ENCODE measurements around the gene KCNJ4.
A peak's percentile ranks its signal among the peaks of the same experiment; 100 is the strongest.
"Not testable (repeated sequence)": the region's sequence is repeated elsewhere in the genome, so short reads cannot be mapped to it uniquely, and the experiment has no call there.

KCNJ4 gene

DNA sequence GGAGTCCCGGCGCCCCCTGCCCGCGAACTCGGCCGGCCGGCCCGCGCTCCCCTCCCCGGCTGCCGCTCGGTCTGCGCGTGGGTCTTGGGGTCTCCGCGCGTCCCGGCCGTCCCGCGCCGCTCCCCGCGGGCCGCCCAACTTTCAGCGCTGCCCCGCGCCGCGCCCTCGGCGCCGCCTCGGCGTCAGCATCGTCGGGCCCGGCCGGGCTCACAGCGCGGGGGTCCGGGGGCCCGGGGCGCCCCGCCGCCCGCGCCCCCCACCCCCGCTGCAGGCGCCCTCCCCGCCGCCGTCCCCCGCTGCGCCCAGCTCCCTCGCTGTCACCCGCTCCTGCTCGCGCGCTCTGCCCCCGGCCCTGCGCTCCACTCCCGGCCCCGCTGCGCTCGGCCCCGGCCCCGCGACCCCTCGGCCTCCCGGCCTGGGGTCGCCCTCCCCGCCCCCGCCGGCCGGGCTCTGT, at the start of gene KCNJ4:
Gene KCNJ4, minus strand, starts transcription at position 124 of the 454 bp plus-strand sequence. CDS start 27,067 bp downstream, outside the sequence.
- no peak for DNase-seq

DNA sequence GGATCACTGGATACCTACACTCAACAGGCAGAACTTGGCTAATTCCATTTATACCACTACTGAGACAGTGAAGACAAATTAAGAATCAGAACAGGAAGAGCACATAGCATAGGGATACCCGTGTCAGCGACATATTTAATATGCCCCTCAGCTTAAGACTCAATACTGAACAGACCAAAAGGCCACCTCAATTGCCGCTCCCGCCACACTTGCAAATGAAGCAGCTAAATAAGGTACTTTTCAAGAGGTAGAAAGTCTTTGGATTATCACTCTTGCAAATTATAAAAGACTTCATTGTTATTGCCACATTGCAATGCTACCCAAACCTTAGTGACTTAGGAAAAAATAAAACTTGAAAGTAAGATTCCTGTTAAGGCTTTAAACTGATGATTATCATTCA, 48.0 kb upstream of the KCNJ4 start:
- DNase-seq, result no peak

DNA sequence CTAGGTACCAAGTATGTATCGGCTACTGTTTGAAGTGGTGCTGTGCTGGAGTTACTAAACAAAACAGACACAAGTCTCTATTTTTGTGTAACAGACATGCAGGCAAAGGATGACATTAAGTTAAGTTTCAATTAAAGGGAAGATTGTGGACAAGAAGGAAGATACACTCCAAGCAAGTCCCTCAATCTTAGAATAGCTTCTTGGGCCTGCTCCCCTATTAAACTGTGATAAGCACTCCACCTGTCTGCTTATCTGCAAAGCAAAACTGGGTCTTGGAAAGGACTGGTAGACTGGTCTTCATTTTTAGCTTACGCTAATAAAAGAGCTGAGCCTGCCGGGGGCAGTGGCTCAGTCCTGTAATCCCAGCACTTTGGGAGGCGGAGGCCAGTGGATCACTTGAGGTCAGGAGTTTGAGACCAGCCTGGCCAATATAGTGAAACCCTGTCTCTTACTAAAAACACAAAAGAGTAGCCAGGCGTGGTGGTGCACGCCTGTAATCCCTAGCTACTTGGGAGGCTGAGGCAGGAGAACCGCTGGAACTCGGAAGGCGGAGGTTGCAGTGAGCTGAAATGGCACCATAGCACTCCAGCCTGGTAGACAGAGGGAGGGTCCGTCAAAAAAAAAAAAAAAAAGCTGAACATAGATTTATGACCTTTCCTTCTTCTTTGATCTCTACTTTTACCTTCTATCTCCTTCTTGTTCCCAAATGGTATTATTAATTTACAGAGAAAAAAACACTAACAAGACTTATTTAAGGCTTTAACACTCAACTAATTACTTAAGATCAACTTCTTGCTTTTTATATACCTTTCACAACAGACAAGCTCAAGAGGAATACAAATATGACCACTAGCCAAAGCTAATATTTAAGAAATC, 47.0 kb upstream of the KCNJ4 start:
- no peak for DNase-seq

DNA sequence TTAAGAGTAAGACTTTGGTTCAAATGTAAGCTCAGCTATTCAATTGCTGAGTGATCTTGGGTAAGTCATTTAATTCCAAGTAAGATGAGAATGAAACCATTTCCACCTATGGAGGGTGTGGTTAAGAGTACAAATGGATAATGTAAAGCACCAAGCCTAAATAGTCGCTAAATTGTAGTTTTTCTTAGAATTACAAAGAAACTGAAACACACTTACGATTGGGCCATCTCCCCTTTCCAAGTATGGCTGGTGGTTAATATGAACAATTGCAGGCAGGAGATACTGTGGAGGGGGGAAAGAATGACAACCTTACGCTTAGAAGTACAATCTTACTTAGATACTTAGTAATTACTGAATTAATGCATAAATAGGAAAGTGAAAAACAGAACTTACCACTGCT, 42.9 kb upstream of the KCNJ4 start:
- DNase-seq, result no peak

DNA sequence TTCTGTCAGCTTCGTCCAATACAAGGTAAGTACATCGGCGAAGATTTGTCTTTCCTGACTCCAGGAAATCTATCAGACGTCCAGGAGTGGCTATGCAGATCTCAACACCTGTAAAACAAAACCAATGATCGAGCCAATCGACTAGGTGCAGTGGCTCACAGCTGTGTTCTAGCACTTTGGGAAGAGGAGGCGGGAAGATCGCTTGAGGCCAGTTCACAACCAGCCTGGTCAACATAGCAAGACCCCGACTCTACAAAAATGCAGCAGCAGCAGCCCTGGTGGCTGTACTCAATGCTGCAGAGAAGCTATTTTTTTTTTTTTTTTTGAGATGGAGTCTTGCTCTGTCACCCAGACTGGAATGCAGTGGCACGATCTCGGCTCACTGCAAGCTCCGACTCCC, 39.9 kb upstream of the KCNJ4 start:
- no peak for DNase-seq

DNA sequence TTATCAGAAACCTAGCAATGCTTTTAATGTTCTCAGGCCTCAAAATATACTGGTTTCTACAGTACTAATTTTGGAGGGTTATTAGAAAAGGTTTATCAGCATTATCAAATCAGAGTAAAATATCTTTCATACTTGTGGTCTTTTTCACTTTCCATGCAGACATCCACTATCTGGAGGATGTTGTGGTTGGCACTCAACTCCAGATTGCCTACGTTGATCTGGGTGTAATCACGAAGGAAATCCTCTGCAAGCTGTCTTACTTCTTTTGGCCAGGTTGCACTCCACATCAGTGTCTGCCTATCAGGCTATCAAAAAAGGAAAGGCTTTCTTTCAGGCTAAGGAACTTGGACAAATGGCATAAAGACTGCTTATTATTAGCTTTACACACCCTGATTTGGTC, 39.5 kb upstream of the KCNJ4 start:
- no peak for DNase-seq

DNA sequence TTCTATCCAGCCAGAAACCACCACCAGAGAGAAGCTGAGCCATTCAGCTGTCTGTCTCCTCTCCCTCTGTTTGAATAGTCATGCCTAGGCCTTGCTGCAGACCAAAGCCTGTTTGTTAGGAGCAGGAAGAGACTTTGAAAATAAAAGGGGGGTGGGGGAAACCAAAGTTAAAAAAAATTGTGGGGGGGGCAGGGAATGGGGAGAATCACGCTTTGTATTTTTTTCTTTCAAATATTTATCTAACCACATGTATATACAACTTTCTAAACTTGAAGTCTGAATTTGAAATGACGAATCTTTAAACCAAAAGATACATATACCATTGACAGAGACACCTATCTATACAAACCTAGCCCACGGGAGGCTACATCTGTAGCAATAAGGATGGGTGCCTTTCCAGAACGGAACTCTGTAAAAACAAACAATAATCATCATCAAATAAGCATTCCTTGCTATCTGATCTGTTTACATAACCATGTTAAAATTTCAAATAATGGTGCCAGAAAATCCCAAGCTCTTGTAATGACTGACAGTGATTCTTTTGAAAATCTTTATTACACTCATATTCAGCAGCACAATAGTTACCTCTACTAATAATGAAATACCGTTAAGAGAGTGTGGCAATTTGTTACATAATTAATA, 36.8 kb upstream of the KCNJ4 start:
- DNase-seq, result no peak

DNA sequence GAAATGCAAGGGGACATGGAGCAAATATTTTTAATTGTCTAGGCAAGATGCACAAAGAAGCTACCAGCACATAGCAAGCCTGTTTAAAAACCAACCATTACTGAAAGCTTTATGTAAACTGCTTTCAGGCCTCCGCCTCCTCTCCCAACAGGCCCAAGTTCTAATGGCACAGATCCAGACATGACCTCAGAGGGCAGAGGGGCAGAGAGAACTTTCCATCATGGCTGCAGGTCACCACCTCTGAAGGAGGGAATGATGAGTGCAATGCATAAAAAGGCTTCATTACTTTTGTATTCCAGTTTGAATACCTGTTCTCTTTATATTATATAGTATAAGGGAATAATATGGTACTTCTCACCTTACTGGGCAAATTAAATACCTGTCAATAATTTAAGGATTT, 35.9 kb upstream of the KCNJ4 start:
- DNase-seq, result no peak

DNA sequence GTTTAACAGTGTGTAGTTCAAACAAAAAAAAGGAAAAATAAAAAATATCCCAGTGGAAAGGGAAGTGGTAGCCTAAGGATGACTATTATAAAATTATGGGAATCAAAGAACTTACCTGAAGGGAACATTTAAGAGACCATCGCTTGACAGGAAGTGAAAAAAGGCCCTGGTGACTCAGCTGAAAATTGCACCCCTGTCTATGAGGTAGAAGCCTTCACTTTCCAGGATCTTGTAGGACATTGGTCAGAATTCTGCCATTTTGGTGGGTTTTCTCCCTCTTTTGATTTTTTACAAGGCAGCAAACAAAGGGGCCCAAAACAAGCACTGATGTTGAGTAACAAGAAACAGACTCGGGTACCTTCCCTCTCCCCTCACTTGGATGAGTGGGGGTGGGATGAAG, 35.5 kb upstream of the KCNJ4 start:
- no peak for DNase-seq

DNA sequence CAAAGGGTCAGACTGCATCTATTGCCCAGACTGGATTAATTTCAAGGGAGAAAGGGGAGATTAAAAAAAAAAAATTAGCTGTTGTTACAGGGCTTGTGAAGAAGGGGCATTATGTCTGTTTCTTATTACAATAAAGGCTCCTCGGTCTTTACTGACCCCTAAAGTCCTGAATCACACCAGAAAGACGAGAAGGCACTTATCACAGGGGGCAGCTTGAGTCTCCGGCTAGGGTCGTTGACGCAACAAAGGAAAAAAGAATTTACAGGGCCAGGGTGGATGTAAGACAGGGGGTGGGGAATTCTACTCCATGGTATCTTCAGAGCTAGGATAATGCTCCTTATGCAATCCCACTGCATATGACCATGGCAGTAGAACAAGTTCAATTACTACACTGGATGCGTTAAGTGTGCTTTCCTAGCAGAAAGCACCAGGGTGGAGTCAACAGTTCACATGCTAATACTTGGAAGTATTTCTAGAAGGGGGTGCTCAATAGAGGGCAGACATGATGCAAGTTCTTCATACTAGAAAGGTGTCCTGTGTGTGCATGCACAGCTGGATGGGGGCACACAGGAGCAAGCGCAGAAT, 34.7 kb upstream of the KCNJ4 start:
- no peak for DNase-seq

DNA sequence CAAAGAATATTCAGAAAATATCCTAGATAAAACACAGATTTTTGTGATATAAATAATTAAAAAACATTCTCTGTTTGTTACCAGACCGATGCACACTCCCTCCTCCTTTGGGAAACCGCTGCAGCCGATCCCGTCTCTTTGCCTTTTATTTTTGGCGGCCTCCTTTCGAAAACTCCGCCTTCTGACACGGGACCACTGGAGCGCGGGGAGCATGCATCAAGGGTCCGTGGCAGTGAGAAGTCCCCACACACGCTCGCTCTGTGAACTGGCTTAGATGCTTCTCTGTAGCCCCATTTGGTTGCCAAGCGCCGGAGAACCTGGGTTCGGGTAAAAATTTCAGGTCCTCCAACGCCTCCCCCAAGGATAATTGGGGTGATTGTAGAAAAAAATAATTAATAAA, 34.1 kb upstream of the KCNJ4 start:
- no peak for DNase-seq

DNA sequence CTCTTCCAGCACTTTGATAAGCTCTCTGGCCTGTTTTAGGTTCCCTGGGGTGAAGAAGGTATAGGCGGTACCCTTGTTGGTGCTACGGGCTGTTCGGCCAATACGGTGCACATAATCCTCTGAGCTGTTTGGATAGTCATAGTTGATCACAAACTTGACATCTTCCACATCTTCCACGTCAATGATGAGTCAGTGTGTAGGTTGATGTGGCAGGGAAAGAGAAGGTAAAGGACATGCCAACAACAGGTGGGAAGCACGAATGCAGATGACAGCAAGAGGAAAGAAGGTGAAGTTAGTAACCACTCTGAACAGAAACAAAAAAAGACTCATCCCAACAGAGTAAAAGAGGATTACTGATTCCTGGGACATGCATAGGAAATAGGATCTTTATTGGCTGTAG, 32.9 kb upstream of the KCNJ4 start:
- DNase-seq, result no peak

DNA sequence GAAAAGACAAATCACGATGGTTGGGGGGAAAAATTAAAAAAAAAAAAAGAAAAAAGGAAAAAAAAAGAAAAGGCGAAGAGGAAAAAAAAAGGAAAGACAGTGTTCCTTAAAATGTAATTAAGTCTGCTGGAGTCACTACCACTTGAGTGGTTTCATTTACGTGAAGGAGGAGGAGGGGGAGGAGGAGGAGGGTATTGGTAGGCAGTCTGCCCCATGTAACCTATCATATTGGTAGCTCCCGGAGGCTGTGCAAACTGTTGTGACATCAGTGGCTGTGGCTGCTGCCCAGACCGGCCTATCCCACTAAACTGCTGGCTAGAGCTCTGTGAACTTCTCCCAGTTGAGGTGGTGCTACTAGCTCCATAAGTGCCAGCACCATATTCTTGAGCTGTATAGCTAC, 30.8 kb upstream of the KCNJ4 start:
- peak; percentile 36 for DNase-seq

DNA sequence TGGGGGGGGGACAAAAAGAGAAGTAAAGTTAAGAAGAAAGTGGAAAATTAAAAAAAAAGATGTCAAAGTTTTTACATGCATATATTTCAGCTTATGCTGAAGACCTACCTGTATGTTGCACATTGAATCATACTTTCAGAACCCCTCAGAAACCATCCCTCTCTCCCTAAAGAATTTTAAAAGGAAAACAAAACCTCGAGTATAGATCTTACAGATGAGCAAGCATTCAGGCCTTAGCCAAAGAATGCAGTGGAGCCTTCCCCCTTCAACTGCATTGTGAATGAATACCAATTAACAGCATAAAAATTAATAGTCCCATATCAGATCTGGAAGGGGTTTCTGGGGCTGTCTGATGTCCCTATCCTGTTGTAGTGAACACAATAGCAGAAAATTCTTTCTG, 29.2 kb upstream of the KCNJ4 start:
- DNase-seq, result no peak

DNA sequence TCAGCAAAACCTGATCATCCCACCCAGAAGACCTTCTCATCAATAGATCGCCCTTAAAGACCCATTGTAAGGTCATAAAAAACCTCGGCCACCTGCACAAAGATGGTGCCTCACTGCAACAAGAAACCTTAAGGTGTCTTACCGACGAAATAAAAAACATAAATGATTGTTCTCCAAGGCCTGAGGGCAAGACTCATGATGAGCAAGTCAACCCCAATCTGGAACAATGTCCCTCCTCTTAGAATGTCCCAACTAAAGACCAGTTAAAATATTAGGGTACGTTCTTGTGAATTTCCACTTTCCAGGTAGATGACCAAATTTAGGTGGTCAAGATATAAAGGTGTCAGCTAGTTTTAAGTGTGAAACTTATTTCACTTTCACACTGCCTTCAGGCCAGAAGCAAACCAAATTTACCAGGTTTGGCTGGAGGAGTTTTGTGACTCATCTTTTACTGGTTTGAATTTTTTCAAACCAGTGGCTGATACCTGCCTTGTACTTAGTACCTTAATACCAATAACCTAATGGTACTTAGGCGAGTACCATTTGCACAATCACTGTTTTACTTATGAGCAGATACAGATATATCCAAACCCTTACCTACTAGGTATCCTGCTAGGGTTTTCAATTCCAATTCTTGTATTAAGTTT, 27.8 kb upstream of the KCNJ4 start:
- DNase-seq, result no peak

DNA sequence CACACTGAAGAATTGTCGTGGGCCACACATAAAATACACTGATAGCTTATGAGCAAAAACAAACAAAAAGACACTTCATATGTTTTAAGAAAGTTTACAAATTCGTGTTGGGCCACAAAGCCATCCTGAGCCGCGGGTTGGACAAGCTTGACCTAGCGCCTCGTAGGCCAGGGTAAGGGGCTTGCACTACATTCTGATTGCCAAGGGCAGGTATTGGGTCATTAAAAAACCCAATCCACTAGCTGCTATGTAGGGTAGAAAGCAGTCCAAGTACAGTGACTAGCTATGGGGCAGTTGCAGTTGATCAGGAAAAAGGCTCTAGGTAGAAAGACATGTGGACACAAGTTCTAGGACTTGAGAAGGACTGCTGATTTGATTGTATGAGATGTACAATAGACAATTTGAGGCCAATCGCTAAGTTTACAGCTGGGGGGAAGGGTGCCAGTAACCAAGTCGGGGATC, 26.9 kb upstream of the KCNJ4 start:
- DNase-seq, result no peak

DNA sequence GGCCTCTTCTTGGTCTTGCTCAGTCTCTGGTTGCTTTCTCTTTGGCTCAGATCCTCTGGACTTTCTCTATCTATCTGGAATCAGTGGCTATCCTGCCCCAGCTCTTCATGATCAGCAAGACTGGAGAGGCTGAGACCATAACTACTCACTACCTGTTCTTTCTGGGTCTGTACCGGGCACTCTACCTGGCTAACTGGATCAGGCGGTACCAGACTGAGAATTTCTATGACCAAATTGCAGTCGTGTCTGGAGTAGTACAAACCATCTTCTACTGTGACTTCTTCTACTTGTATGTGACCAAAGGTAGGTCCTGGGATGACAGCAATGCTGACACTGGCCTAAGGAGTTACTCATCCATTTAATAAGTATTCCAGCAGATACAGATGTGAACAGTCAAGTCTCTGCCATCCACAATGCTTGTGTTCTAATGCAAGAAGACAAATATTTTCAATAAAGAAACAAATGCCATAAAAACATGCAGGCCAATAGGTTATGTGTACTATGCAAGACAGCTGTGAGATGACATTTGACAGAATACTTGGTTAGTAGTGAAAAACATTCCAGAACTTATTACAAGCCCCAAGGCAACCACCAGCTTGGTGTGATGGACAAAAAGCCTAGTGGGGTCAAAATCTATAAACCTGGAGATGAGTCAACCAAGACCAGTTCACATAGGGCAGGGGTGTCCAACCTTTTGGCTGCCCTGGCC, 26.3 kb upstream of the KCNJ4 start:
- no peak for DNase-seq

DNA sequence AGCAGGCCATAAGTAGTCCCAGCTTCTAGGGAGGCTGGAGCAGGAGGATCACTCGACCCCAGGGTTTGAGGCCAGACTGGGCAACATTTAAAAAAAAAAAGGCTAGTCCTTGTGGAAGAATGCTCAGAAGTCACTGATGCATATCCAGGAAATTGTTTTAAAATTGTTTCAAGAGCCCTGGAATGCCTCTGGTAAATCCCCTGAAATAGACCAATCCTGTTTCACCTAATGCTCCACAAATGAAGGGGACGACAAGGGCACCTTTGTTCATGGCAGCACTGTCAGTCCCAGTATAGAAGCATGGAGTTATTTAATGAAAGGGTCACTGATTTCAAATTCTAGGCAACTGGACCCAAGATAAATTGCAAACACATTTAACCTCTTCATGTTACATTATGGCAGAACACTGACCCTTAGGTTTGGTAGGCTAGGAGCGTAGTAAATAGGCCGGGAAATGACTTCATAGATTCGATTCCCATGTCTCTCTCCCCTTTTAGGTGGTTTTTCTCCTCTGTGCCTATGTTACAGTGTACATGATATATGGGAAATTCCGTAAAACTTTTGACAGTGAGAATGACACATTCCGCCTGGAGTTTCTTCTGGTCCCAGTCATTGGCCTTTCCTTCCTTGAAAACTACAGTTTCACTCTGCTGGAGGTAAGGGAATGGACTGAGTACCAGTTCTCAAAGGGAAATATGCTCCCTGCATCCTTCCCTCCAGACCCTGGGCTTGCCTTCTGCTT, 24.3 kb upstream of the KCNJ4 start:
- no peak for DNase-seq

DNA sequence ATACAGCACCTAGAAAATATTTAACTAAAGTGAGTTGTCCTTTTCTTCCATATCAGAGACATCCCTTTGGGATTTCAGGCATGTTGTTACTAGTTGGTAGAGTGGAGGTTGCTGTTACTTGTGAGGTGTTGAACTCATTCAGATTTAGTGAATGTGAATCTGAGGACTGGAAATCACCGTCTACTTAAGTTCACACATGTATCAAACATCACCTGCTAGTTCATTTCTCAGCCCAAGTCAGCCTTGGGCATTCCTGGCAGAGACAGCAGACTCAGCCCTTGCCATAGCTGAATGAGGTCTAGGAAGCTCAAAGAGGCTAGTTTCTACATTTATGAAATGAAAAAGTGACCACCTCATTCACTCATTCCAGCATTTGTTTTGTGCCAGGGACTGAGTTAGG, 22.6 kb upstream of the KCNJ4 start:
- no peak for DNase-seq

DNA sequence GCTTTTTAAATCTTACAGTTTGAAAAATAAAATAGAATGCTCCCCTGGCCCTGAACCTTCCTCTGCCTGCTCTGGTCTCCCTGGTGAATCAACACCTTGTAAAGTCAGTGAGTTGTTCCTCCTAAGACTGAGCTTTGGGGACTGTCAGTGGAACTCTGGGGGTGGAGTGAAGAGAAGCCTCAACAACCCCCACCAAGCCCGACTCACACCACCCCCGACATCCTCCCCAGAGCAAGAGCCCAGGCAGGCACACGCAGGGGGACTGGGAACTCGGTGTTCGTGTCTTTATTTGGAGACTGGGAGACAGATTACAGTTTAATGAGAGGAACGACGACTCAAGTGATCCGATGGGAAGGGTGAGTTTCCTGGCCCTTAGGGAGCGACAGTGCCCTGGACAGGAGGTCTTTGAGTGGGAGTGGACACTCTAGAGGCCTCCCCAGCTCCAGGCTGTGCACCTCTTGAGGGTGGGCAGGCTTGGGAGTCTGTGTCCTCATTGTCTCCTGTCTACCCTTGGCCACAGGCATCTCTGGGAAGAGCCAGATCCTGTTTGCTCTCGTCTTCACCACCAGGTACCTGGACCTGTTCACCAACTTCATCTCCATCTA, 19.1 kb upstream of the KCNJ4 start:
- DNase-seq, result no peak

DNA sequence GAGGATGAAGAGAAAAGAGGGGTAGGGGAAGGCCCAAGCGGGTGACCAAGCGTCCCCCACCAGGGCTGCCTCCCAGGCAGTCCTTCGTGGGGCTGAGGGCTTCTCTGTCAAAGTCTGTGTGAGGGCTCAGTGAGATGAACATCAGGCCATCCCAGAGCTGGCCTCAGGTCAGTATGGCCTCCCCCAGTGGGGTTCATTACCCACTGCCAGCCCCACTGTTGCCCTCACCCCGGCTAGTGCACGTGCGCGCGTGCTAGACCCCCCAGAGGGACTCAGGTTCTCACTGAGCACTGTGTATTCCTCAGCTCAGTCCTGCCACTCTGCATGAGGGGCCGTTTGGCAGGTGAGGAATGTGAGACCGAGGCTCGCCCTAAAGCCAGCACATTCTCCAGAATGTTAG, 16.2 kb upstream of the KCNJ4 start:
- no peak for DNase-seq

DNA sequence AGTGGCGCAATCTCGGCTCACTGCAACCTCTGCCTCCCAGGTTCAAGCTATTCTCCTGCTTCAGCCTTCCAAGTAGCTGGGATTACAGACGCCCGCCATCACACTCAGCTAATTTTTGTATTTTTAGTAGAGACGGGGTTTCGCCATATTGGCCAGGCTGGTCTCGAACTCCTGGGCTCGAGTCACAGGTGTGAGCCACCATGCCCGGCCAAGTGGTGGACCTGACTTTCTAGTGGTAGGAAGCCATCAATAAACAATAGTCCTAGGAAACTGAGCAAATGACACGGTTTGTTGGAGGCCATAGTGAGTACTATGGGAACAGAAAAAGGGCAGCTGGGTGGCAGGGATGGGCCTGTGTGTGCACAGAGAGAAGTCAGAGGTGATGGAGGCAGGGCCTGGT, 15.2 kb upstream of the KCNJ4 start:
- not testable (repeated sequence) for DNase-seq
